Thymus (tissue), 11 donors: ENCODE measurements around the gene SLC39A11. TPM values are rescaled to one million over a fixed set of nuclear protein-coding genes. Genes with fewer than 3 reads are reported as not detected.

Source experiments
- DNase-seq, 9 donors: peaks; one replicate each; pipeline ENCODE4 v3.0.0-alpha.2; 2013; ENCODE audit warnings: low spot score in 9 of 9, low read depth in 6 of 9, missing footprints in 1 of 9
- H3K27ac ChIP-seq, 2 donors: one replicate each; pipeline ENCODE4 v1.5.1; 2013; ENCODE audit warnings: control low read depth in 1 of 2, low read depth in 1 of 2, low read length in 1 of 2, mild to moderate bottlenecking in 1 of 2, moderate library complexity in 1 of 2
- H3K27me3 ChIP-seq, 2 donors: one replicate each; pipeline ENCODE4 v1.5.1; 2013; ENCODE audit warnings: low read length in 1 of 2; ENCODE audit not compliant: control insufficient read depth in 2 of 2, insufficient read depth in 1 of 2
- H3K36me3 ChIP-seq, 2 donors: one replicate each; pipeline ENCODE4 v1.5.1; 2013; ENCODE audit warnings: low read length in 1 of 2, mild to moderate bottlenecking in 1 of 2, moderate library complexity in 1 of 2; ENCODE audit not compliant: control insufficient read depth in 2 of 2, insufficient read depth in 2 of 2
- H3K4me1 ChIP-seq, 2 donors: one replicate each; pipeline ENCODE4 v1.5.1; 2013; ENCODE audit warnings: low read length in 2 of 2; ENCODE audit not compliant: control insufficient read depth in 2 of 2, insufficient read depth in 2 of 2
- H3K4me3 ChIP-seq, 2 donors: one replicate each; pipeline ENCODE4 v1.5.1; 2013; ENCODE audit warnings: low read length in 2 of 2, control low read depth in 1 of 2, mild to moderate bottlenecking in 1 of 2
- H3K9me3 ChIP-seq, 2 donors: one replicate each; pipeline ENCODE4 v1.5.1; 2013; ENCODE audit warnings: low read length in 1 of 2, mild to moderate bottlenecking in 1 of 2; ENCODE audit not compliant: control insufficient read depth in 2 of 2, insufficient read depth in 1 of 2
- WGBS: extraction: QIAGEN DNeasy Blood & Tissue Kit; methylation state at CpG from one replicate; pipeline ENCODE4 v1.1.7; 2013; 5-methylcytosine and 5-hydroxymethylcytosine counted together
- polyA plus RNA-seq: library from polyadenylated mRNA; stranded (reverse); fragments of 200-250 nt; gene quantifications from one replicate; pipeline ENCODE4 v1.2.3, GENCODE V29; 2013
- total RNA-seq: library from RNA; stranded (reverse); fragments of 120-200 nt; gene quantifications from one replicate; pipeline ENCODE4 v1.2.4, GENCODE V29; 2013
- donor health status: healthy.

The SLC39A11 gene
- total and polyA plus RNA-seq, 2 donors: 7.4 to 8.7 TPM

DNA sequence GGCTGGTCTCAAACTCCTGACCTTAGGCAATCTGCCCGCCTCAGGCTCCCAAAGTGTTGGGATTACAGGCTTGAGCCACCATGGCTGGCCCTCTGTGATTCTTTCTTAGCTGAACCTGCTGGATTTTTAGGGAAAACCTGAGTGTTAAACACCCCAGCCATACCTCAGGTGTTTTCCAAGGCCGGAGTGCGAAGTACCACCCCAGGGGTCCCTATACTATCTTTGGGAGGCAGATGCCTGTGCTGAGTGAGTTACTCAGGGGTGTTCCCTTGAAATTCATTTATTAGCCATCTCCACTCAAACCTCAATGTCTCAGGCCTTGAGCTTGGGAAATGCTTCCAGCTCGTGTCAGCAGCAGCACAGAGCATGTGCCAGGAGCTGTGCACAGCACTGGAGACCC lies 432.7 kb downstream of the SLC39A11 start:
- no peaks in the 10 kb centered on the region for H3K9me3 ChIP-seq

GRCh38 chr17:72658675-72659074 lies 433.8 kb downstream of the SLC39A11 start:
- H3K9me3 ChIP-seq: no peaks in the 10 kb centered on the region
- H3K27ac ChIP-seq: no peak overlapping the region
- H3K36me3 ChIP-seq: no peaks in the 10 kb centered on the region
- H3K4me3 ChIP-seq: no peak overlapping the region
- H3K4me1 ChIP-seq: peaks cover 0 to 8% of the 10 kb centered on the region in 2 donors
- 96% methylated on average over 5 of the region's 5 CpGs for WGBS
- no peak for DNase-seq
- H3K27me3 ChIP-seq: no peaks in the 10 kb centered on the region

More for the DNA sequence above, 432.7 kb downstream of the SLC39A11 start:
- WGBS: 96% methylated on average over 4 of the region's 4 CpGs
- Histone ChIP-seq H3K4me3 (no peak overlapping the region), H3K27ac (no peak overlapping the region), H3K4me1 (peaks cover 0 to 8% of the 10 kb centered on the region in 2 donors), H3K36me3 (no peaks in the 10 kb centered on the region), H3K27me3 (no peaks in the 10 kb centered on the region)
- DNase-seq: no peak

DNA sequence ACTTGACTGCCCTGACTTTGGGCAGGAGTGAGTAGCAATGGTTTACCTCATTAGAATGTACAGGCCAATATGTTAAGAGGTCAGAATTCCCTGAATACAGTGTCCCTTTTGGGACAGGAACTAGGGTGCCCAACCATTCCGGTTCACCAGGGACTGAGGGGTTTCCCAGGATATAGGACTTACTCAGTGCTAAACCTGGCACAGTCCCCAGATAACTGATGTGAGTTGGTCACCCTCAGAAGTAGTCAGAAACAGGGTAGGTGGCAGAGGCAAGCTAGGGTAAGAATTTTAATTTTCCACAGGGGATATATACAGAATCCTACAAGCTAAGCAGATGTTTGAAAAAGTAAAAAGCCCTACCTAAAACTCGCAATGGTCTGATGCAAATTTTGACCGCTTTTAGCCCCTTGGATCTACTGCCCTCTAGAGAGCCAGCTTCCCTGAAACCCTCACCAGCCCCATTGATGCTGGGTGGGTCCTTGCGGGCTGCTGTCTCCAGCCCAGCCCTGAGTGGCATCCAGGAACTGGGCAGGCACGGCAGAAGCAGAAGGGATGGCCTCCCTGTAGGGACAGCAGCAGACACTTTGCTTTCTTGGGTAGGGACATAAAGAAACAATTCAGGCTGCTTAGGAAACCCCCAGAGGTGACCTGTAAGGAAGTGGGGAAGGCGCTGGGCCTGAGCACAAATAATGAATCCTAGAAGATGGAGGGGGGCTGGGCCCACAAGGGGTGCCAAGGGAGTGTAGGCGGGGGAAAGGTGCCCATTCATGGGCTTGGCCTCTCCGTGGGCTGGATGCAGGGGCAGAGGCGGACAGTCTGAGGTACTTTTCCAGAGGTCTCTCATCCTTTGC lies 434.8 kb downstream of the SLC39A11 start:
- peaks cover 0 to 8% of the 10 kb centered on the region in 2 donors for H3K4me1 ChIP-seq
- H3K4me3 ChIP-seq: no peak overlapping the region
- H3K27me3 ChIP-seq: no peaks in the 10 kb centered on the region
- no peak for DNase-seq
- H3K36me3 ChIP-seq: no peaks in the 10 kb centered on the region
- 91% methylated on average over 9 of the region's 9 CpGs for WGBS
- no peak overlapping the region for H3K27ac ChIP-seq
- no peaks in the 10 kb centered on the region for H3K9me3 ChIP-seq

DNA sequence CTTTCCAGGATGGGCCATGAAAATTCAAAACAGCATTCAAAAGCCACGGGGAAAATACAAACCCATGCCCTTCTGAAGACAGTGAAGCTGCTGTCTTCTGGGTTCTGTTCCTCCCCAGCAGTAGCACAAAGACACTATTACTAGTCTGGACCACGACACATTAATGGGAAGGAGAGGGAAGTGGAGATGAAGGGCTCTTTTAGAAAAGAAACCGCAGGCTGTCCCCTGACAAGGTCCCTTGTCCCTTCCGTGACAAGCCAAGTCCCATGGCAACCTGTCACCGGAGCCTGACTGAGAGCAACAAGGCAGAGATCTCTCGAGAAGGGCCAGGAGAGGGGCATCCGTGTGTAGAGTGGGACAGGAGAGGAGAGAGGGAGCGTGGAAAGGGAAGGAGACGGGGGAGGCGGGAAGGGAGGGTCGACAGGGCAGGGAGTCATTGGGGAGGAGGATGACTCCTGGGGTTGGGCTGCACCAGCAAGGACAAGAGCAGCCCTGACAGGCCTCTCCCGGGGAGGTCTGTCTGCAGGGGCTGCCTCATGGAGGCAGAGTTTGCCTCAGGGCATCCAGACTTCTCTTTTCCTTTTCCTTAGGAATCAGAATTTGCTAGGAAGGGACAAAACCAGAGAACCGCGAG lies 436.2 kb downstream of the SLC39A11 start:
- Histone ChIP-seq H3K27me3 (no peaks in the 10 kb centered on the region), H3K36me3 (no peaks in the 10 kb centered on the region), H3K4me1 (peaks cover 0 to 5% of the 10 kb centered on the region in 2 donors), H3K4me3 (no peak overlapping the region), H3K9me3 (no peaks in the 10 kb centered on the region), H3K27ac (no peak overlapping the region)
- DNase-seq: no peak
- WGBS: 94% methylated on average over 14 of the region's 14 CpGs

GRCh38 chr17:72654706-72655105 lies 437.8 kb downstream of the SLC39A11 start:
- 98% methylated on average over 12 of the region's 12 CpGs for WGBS
- no peaks in the 10 kb centered on the region for H3K36me3 ChIP-seq
- no peaks in the 10 kb centered on the region for H3K4me1 ChIP-seq
- H3K27ac ChIP-seq: no peak overlapping the region
- H3K27me3 ChIP-seq: no peaks in the 10 kb centered on the region
- H3K9me3 ChIP-seq: no peaks in the 10 kb centered on the region
- no peak overlapping the region for H3K4me3 ChIP-seq
- no peak for DNase-seq

DNA sequence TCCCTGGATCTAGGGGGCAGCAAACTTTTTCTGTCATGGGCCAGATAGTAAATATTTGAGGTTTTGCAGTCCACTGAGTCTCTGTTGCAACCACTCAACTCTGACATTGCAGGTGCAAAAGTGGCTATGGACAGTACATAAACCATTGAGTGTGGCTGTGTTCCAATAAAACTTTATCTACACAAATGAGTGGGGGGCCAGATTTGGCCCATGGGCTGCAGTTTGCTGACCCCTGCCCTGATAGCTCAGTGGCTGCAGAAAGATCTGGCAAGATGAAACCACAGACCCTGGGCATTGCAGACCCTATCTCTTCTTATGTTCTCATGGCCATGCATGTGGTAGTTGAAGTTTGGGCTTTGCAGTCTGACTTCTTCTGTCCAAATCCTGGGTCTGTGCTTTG lies 440.5 kb downstream of the SLC39A11 start:
- H3K4me1 ChIP-seq: no peaks in the 10 kb centered on the region
- no peak overlapping the region for H3K27ac ChIP-seq
- H3K9me3 ChIP-seq: peaks cover 0 to 1% of the 10 kb centered on the region in 2 donors
- no peaks in the 10 kb centered on the region for H3K36me3 ChIP-seq
- H3K4me3 ChIP-seq: no peak overlapping the region
- H3K27me3 ChIP-seq: no peaks in the 10 kb centered on the region
- no peak for DNase-seq

DNA sequence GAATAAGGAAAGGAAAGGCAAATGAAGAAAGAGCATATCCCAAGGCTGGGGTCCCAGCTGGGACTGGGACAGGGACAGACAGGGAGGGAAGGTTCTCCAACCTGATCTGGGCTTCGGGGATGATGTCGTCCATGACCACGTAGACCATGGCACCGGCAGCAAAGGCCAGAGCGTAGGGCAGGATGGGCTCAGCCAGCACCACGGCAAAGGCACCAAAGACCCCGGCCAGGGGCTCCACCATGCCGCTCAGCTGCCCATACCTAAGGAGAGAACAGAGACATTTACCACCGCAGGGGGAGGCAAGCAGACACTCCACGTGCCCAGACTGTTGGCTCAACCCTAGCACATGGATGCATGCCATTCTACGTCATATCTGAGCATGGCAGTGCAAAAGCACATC lies 443.8 kb downstream of the SLC39A11 start:
- no peak for DNase-seq

GRCh38 chr17:72646176-72646575 lies 446.3 kb downstream of the SLC39A11 start:
- Histone ChIP-seq H3K4me1 (no peaks in the 10 kb centered on the region), H3K4me3 (no peak overlapping the region), H3K9me3 (peaks cover 0 to 1% of the 10 kb centered on the region in 2 donors), H3K36me3 (no peaks in the 10 kb centered on the region), H3K27ac (no peak overlapping the region), H3K27me3 (peaks cover 0 to under 1% of the 10 kb centered on the region in 2 donors)
- 97% methylated on average over 2 of the region's 2 CpGs for WGBS
- no peak for DNase-seq

More for the DNA sequence above, 443.8 kb downstream of the SLC39A11 start:
- H3K9me3 ChIP-seq: peaks cover 0 to 1% of the 10 kb centered on the region in 2 donors
- 97% methylated on average over 11 of the region's 11 CpGs for WGBS
- H3K27ac ChIP-seq: no peak overlapping the region
- no peaks in the 10 kb centered on the region for H3K27me3 ChIP-seq
- H3K36me3 ChIP-seq: no peaks in the 10 kb centered on the region
- no peaks in the 10 kb centered on the region for H3K4me1 ChIP-seq
- H3K4me3 ChIP-seq: no peak overlapping the region

GRCh38 chr17:72644492-72644891 lies 448.0 kb downstream of the SLC39A11 start:
- H3K36me3 ChIP-seq: no peaks in the 10 kb centered on the region
- peaks cover 0 to 2% of the 10 kb centered on the region in 2 donors for H3K4me1 ChIP-seq
- H3K27me3 ChIP-seq: peaks cover 0 to 16% of the 10 kb centered on the region in 2 donors
- H3K27ac ChIP-seq: no peak overlapping the region
- 84% methylated on average over 4 of the region's 4 CpGs for WGBS
- H3K9me3 ChIP-seq: peaks cover 0 to 1% of the 10 kb centered on the region in 2 donors
- DNase-seq: no peak
- H3K4me3 ChIP-seq: no peak overlapping the region
